GM18873 (cell line): Measurements from ENCODE around the gene SNAP29.
"Not testable (repeated sequence)": the region's sequence is repeated elsewhere in the genome, so short reads cannot be mapped to it uniquely, and the experiment has no call there.

Experiments used
- ATAC-seq: cut with Tn5 transposase; IDR thresholded peaks from one replicate; pipeline ENCODE4 v1.9.1; 2021; ENCODE audit warnings: mild to moderate bottlenecking, moderate library complexity, moderate number of reproducible peaks; ENCODE audit not compliant: unreplicated experiment, low FRiP score

Gene SNAP29

DNA sequence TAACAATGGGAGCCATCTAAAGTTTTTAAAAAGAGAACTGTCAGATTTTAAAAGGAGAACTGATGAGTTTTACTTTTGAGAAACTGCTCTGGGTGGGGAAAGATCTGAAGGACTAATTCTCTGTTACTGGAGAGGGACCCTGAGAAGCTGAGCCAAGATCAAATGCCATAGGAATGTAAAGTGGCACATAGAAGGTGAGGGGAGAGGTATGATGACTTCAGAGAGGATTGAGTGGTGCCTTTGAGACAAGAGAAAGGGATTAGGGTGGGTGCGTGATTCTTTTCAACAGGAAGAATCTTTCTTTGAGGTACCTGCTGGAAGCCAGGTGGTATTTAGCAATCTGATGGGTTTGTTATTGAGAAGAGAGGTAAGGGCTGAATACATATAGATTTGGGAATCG, 67.4 kb downstream of the SNAP29 start:
- no peak for ATAC-seq

DNA sequence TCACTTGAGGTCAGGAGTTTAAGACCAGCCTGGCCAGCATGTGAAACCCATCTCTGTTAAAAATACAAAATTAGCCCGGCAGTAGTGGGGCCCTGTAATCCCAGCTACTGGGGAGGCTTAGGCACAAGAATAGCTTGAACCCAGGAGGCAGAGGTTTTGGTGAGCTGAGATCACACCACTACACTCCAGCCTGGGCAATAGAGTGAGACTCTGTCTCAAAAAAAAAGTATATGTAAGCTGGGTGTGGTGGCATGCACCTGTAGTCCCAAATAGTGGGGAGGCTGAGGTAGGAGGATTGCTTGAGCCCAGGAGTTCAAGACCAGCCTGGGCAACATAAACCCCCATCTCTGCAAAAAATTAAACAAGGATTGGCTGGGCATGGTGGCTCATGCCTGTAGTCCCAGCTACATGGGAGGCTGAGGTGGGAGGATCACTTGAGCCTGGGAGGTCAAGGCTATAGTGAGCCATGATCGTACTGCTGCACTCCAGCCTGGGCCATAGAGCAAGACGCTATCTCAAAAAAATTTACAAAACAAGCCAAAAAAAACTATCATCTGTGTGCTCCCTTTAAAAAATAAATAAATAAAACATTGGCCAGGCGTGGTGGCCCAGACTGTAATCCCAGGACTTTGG, 69.2 kb downstream of the SNAP29 start:
- no peak for ATAC-seq

DNA sequence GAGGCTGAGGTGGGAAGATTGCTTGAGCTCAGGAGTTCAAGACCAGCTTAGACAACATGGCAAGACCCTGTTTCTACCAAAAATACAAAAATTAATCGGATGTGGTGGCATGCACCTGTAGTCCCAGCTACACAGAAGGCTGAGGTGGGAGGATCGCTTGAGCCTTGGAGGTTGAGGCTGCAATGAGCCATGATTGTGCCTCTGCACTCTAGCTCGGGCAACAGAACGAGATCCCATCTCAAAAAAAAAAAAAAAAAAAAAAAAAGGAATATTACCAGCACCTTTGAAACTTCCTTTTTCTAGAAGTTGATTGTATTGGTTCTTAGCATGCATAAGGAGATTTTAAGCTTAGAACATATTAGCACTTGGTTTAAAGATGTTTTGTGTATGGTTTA, 69.8 kb downstream of the SNAP29 start:
- no peak for ATAC-seq

DNA sequence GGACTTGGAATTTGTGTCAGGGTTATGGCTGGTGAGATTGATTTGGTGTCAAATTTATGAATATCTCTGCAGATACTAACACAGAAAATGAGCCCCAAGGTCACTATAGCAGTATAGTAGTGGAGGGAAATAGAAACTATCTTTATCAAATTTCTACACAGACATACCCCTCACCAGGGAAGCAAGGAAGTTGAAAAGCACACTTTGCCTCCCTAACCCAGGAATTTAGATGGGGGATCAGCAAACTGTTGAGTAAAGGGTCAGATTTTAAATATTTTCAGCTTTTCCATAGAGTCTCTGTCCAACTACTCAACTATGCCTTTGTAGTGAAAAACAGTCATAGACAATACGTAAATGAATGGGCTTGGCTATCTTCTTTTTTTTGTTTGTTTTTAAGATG, 71.2 kb downstream of the SNAP29 start:
- no peak for ATAC-seq

DNA sequence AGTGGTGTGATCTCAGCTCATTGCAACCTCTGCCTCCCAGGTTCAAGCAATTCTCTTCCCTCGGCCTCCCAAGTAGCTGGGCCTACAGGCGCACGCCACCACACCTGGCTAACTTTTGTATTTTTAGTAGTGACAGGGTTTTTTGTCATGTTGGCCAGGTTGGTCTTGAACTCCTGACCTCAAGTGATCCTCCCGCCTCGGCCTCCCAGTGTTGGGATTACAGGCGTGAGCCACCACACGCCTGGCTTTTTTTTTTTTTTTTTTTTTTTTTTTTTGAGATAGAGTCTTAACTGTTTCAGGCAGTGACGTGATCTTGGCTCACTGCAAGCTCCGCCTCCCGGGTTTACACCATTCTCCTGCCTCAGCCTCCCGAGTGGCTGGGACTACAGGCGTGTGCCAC, 71.6 kb downstream of the SNAP29 start:
- not testable (repeated sequence) for ATAC-seq

DNA sequence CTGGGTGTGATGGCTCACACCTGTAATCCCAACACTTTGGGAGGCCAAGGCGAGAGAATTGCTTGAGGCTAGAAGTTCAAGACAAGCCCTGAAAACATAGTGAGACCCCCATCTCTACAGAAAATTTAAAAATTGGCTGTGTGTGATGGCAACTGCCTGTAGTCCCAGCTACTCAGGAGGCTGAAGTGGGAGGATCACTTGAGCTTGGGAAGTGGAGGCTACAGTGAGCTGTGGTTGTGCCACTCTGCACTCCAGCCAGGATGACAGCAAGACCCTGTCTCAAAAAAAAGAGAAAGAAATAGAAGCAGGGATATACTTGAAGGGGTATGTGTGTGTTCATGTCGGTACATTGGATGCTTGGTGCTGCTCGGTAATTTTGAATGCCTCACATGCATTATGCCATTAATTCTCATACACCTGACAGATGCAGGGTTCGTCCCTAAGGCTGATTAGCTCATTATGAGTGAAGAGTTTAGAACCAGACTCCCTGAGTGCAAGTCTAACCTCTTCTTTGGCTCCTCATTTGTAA, 72.4 kb downstream of the SNAP29 start:
- no peak for ATAC-seq

DNA sequence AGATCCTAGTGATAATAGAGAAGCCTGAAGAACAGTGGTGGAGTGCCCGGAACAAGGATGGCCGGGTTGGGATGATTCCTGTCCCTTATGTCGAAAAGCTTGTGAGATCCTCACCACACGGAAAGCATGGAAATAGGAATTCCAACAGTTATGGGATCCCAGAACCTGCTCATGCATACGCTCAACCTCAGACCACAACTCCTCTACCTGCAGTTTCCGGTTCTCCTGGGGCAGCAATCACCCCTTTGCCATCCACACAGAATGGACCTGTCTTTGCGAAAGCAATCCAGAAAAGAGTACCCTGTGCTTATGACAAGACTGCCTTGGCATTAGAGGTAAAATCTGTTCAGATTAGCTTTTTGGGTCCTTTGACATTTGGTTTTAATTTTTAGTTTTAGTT, 75.1 kb downstream of the SNAP29 start:
- no peak for ATAC-seq

DNA sequence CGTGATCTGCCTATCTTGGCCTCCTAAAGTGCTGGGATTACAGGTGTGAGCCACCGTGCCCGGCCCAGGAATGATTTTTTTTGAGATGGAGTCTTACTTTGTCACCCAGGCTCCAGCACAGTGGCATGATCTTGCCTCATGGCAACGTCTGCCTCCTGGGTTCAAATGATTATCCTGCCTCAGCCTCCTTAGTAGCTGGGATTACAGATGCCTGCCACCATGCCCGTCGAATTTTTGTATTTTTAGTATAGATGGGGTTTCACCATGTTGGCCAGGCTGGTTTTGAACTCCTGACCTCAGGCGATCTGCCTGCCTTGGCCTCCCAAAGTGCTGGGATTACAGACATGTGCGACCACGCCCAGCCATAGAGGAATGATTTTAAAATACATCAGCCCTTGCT, 76.2 kb downstream of the SNAP29 start:
- not testable (repeated sequence) for ATAC-seq

DNA sequence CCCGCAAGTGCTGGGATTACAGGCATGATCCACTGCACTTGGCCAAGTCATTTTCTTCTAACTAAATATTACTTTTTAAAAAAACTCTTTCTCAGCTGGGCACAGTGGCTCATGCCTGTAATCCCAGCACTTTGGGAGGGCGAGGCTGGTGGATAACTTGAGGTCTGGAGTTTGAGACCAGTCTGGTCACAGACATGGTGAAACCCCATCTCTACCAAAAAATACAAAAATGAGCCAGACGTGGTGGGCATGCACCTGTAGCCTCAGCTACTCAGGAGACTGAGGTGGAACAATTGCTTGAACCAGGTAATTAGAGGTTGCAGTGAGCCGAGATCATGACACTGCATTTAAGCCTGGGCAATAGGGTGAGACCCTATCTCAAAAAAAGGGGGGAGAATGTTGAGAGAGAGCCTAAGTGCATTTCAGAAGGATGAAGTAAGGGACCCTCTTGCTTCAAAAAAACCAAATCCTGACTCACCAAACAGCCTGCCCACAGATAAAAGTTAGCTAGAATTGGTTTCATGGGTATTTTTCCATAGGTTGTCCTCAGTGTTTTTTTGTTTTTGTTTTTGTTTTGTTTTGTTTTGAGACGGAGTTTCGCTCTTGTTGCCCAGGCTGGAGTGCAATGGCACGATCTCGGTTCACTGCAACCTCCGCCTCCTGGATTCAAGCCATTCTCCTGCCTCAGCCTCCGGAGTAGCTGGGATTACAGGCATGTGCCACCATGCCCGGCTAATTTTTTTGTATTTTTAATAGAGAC, 77.2 kb downstream of the SNAP29 start:
- ATAC-seq, result not testable (repeated sequence)

DNA sequence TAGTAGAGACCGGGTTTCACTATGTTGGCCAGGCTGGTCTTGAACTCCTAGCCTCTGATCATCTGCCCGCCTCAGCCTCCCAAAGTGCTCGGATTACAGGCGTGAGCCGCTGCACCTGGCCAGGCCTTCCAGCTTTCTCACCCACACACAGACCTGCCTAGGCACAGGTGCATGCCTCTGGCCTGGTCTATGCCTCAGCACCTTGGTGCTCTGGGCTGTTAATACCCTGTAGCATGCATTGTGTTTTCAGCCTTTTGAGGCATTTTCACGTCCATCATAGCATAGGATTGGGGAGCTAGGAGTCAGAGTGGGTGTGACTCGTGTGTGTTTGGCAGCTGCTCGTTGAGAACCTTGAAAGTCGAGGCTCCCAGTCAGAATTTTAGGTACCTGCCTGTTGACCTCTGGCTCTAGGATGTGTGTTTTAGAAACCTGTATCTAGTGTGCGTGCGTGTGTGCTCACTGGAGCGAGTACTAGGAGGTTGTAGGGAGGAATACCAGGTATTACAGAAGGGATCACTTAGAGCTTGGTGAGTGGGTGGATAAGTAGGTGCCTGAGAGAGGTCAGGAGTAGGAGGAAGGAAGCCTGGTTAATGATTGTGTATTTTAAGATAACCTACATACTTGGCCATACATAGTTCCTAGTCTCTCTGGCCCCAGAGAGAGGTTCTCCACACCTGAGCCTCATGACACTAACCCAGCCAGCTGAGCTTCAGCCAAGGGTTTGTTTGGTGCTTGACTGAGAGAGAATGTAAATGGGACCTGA, 78.4 kb downstream of the SNAP29 start:
- no peak for ATAC-seq

DNA sequence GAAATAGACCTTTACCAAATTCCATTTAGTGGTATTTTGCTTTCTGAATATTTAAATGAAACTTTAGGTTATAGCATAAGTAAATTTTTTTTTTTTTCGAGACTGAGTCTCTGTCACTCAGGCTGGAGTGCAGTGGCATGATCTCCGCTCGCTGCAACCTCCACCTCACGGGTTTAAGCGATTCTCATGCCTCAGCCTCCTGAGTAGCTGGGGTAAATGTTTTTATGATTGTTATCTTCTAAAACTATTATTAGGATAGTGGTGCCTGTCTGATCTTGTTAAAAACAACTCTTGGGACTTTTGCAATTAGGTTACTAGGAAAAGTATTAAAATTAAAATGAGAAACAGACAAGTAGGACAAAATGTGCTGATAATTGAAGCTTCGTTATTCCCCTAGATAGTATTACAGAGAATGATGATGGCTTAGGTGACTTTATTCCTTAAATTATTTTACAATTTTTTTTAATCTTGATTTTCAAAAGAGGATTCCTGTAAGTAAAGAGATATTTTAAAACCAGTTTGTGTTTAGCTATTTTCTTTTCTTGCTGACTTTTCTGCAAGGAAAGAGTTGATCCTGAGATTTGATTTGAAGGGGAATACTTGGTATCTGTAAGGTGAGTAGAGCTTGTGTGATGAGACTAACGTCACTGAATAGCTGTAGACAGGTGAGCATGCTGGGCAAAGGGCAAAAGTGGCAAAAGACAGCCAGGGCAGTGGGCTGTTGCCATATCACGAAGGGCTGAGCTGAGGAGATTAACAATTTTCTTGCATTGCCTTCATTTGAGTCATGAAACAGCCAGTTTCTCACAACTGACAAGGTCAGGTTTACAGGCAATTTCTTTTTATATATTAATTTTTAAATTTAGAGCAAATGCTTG, 79.2 kb downstream of the SNAP29 start:
- ATAC-seq, result no peak

DNA sequence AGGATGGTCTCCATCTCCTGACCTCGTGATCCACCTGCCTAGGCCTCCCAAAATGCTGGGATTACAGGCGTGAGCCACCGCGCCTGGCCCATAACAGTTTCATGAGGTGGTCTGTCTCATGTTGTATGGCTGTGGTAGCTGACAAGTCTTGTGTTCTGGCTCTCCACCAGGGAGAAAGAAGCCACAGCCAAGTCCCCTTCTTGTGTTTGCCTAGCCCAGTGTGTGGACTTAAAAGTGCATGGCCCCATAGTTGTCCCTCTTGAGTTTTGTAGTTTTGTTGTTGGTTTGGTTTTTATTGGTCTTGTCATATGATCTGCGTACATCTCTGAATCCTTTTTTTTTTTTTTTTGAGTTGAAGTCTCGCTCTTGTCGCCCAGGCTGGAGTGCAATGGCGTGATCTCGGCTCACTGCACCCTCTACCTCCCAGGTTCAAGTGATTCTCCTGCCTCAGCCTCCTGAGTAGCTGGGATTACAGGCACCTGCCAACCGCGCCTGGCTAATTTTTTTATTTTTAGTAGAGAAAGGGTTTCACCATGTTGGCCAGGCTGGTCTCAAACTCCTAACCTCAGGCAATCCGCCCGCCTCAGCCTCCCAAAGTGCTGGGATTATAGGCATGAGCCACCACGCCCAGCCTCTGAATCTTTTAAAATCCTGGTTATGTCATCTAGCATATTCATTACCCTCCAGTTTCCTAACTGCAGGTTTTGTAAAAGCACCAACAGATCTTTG, 80.8 kb downstream of the SNAP29 start:
- not testable (repeated sequence) for ATAC-seq

DNA sequence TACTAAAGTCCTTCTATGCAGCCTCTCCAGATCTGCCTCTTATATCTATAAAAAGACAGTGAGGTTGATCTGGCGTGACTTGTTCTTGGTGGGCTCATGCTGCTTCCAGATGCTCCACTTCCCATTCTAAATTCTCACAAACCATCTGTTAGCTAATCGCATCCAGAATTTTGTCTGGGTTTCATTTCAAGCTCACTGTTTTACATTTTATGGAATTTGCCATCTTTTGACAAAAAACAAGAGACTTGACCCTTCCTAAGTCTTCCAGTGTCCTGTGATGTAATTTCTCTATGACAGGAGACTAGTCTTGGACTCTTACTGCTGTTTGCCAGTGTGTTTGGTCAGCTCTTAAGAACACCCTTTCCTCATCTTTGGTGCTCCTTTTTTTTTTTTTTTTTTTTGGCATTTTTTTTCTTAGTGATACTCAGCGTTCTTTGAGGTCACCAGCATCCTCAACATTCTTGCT, 81.4 kb downstream of the SNAP29 start:
- no peak for ATAC-seq
